ENCODE results near the gene MINDY4.

DNA sequence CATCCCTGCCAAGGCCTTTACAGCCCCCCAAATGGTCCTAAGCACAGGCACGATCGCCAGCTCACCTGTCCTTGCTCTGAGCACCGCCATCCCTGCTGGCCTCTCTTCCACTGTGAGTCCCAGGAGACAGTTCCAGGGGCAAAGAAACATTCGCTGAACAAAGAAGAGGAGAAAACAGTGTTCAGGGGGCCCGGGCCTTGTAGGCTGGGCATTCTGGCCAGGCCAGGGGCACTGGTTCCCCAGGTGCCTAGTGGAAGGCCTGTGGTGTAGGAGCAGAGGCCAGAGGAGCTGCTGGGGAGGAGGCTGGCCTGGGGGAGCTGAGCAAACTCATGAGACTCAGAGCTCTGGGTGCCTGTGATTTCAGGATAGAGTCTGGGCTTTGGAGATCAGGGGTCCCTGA lies 163.0 kb downstream of the MINDY4 start:
- no peak for TF ChIP-seq CTCF (IDR thresholded peaks at IDR 0.05)
- TF ChIP-seq POLR2A (IDR thresholded peaks at IDR 0.05) = no peak
- TF ChIP-seq POLR2AphosphoS5 (IDR thresholded peaks at IDR 0.05) = no peak
